Stimulated activated CD8-positive, alpha-beta memory T cell treated with anti-CD3 and anti-CD28 coated beads, Interleukin-12 subunit alpha, Interleukin-12 subunit beta, amount 100 ng/mL, for 24 hours (primary cell): ENCODE data around the gene FSIP1.

ENCODE experiments used
- DNase-seq: peaks from one replicate; pipeline ENCODE4 v3.0.0-alpha.2; 2020; ENCODE audit errors: extremely low read depth

FSIP1 gene

DNA sequence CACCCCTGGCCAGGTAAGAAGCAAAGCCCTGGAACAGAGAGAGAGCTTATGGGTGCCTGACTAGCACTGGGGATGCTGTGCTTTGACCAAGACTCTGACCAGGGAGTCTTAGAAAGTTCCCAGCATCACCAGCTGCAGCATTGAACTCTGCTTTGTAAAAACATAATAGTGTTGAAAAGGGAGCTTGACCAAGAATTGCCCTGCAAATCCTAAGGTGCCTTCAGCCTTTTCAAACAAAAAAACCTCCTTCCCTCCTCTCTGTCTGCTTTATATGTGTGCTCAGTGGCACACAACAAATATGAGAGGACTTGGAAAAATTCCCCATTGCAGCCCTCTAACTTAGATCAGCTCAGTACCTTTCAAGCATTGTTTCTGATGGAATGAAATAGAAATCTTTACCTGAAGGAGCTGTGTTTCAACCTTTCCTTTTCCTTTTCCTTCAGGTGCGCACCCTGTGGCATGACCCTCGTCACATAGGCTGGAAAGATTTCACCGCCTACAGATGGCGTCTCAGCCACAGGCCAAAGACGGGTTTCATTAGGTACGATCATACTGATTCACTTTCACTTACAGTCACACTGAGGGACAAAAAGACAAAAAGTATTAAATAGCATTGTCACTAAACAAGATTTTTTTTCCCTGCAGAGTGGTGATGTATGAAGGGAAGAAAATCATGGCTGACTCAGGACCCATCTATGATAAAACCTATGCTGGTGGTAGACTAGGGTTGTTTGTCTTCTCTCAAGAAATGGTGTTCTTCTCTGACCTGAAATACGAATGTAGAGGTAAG lies 188.8 kb downstream of the FSIP1 start:
- no peak for DNase-seq

GRCh38 chr15:39593071-39593655 lies 189.5 kb downstream of the FSIP1 start:
- DNase-seq = no peak

GRCh38 chr15:39592500-39592899 lies 190.1 kb downstream of the FSIP1 start:
- no peak for DNase-seq

- no peak for DNase-seq
Observed at GRCh38 chr15:39591896-39592315, 190.7 kb downstream of the FSIP1 start.

GRCh38 chr15:39591141-39591895 lies 191.3 kb downstream of the FSIP1 start:
- DNase-seq = no peak

- no peak for DNase-seq
Observed at GRCh38 chr15:39589815-39590644, 192.6 kb downstream of the FSIP1 start.

DNA sequence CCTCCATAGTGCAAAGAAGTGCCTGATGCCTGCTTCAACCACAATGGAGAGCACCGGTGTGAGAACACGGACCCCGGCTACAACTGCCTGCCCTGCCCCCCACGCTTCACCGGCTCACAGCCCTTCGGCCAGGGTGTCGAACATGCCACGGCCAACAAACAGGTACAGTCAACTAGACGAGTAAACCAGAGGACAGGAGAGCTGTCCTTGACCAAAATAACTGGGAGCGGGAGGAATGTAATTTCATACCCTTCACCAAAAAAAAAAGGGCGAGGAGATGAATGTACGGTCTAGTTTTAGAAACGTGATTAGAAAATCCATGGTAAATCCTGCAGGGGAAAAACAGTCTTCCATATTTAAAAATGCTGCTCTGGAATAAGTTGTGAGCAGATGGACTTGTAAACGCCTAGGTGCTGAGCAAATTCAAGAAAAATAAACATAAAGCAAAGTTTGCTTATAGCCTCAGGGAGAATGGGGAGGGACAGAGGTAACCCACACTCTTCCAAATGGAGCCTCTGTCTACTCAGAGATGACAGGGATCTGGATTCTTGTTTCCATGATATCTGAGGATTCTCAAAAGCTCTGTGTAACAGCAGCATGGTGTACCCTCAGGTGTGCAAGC lies 193.3 kb downstream of the FSIP1 start:
- DNase-seq = no peak

DNA sequence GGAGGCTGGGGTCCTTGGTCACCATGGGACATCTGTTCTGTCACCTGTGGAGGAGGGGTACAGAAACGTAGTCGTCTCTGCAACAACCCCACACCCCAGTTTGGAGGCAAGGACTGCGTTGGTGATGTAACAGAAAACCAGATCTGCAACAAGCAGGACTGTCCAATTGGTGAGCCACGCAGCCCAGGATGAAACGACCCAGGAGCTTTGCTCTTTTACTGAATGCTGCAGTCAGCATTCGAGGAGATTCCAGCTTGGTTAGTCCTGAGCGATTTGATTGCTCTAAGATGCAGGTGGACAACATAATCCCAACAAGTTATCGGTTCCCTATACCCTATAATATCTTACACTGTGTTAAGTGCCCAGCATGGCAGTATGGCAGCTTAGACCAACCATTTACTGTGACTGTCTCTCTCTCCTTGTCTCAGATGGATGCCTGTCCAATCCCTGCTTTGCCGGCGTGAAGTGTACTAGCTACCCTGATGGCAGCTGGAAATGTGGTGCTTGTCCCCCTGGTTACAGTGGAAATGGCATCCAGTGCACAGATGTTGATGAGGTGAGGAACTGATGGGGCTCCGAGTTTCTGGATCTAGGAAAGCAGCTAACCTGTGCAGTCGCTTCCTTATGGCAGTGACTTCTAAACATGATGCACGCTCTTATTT lies 194.0 kb downstream of the FSIP1 start:
- DNase-seq = no peak

DNA sequence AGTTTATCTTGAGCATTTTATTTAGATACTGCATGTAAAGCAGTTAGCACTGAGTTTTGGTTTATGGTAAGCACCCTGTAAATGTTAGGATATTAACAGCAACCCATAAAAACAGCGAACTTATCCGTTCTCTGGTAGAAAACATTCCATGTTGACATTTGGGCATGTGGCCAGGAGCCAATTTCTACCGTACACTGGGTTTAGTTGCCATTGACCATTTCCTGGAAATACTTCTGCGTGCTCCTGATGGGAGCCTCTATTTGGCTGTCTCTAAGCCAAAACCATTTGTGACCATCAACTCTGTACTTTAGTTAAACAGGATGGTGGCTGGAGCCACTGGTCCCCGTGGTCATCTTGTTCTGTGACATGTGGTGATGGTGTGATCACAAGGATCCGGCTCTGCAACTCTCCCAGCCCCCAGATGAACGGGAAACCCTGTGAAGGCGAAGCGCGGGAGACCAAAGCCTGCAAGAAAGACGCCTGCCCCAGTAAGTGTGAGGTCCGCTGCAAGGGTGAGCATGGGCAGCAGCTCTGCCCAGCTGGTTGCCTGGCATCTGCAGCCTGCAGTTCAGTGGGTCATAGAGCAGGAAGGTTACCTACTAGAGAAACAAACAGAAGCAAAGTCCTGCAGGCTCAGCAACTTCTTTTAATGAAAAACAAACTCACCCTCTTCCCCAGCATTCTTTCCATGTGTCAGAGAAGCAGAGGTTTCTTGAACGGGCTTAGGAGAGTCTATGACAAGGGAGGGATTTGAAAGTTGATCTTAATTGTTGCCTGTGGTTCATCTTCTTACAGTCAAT lies 194.7 kb downstream of the FSIP1 start:
- no peak for DNase-seq

GRCh38 chr15:39587096-39587721 lies 195.4 kb downstream of the FSIP1 start:
- no peak for DNase-seq

DNA sequence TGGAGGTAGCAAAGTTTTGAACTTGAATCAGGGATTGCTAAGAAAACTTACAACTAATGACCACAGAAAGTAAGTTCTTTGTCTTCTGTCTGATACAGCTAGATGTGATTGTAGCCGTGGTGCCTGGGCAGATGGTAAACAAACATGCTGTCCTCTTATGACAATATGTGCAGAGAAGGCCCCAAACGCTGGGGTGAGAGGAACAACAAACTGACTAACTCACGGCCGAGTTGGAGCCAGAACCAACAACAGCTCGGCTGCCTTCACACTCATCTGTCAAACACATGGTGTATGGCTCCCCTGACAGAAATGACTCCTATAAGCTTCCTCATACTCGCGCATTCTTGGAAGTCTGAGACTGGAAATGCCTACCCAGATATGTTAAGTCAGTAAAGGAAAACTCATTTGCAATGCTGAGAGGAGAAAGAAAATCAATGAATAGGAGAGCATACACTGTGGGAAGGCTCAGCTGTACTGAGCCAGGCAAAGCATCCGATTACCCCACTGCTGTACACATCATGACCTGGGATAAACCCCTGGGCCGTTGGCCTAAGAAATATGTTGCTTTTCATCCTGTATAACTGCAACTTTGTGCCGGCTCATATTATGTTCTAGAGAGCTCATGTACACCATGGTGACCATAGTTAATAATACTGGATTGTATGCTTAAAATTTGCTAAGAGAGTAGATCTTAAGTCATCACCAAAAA lies 196.1 kb downstream of the FSIP1 start:
- DNase-seq = no peak

- no peak for DNase-seq
Observed at GRCh38 chr15:39585871-39586301, 196.8 kb downstream of the FSIP1 start.

DNA sequence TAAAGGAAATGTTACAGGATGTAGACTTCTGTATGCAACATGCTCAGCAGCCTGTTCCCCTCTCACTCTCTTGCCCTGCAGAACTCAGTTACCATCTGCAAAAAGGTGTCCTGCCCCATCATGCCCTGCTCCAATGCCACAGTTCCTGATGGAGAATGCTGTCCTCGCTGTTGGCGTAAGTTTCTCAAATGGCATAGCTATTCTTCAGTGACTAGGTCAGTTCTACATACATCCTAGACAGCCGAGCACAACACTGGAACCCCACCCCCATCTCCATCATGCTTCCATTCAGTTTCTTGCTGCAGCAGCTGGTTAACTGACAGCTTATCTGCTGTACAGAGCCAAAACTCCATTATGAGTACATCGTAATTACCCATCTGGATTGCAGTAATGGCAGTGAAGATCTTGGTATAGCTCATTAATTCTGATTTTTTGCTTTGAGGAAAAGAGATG lies 197.2 kb downstream of the FSIP1 start:
- no peak for DNase-seq

- no peak for DNase-seq
Observed at GRCh38 chr15:39584662-39585388, 197.8 kb downstream of the FSIP1 start.

- no peak for DNase-seq
Observed at GRCh38 chr15:39584266-39584659, 198.4 kb downstream of the FSIP1 start.

GRCh38 chr15:39583596-39584265 lies 198.9 kb downstream of the FSIP1 start:
- DNase-seq = no peak

- no peak for DNase-seq
Observed at GRCh38 chr15:39582977-39583595, 199.6 kb downstream of the FSIP1 start.
